ENCODE data around the gene ACTR2.
"Not testable (repeated sequence)": the region's sequence is repeated elsewhere in the genome, so short reads cannot be mapped to it uniquely, and the experiment has no call there.

The ACTR2 gene

GRCh38 chr2:65314801-65315441 is 87.3 kb downstream of the ACTR2 start:
- DNase-seq: no peak

DNA sequence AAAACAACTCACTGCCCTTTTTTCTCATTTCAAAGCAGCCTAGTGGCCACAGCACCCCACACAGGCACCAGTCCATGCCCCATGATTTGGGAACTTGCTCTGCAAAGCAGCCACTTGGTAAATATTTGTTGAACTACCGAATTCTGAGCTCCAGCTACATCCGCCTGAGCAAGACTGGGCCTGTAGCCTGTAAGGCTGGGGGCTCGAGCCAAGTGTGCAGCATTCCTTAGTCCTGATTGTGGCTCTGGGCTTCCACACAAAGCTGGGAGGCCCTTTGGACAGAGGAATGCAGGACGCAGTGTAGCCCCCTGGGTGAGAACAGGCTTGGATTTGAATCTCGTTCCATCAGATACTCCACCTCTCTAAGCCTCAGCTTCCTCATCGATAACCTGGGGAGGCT is 88.4 kb downstream of the ACTR2 start:
- DNase-seq: no peak

DNA sequence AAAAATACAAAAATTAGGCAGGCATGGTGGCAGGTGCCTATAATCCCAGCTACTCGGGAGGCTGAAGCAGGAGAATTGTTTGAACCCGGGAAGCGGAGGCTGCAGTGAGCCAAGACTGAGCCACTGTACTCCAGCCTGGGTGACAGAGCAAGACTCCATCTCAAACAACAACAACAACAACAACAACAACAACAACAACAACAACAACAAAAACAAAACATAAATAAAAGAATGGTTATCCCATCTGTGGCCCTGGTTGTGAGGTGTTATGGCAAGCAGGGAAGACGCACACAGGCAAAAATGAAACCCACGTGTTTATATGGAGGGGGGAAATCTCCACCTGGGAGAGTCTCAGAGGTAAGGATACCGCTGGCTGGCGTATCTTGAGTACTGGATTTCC is 89.7 kb downstream of the ACTR2 start:
- DNase-seq: not testable (repeated sequence)

DNA sequence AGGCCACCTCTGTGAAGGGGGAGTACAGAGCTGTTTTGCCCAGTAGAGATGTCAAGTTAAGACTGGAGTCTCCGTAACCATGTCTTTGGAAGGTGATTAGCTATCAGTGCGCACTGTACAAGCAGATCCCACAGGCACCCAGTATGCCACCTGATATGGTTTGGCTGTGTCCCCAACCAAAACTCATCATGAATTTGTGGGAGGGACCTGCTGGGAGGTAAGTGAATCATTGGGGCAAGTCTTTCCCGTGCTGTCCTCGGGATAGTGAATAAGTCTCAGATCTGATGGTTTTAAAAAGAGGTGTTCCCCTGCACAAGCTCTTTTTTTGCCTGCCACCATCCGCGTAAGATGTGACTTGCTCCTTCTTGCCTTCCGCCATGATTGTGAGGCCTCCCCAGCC is 90.2 kb downstream of the ACTR2 start:
- no peak for DNase-seq

GRCh38 chr2:65319072-65319673 is 91.5 kb downstream of the ACTR2 start:
- no peak for DNase-seq

DNA sequence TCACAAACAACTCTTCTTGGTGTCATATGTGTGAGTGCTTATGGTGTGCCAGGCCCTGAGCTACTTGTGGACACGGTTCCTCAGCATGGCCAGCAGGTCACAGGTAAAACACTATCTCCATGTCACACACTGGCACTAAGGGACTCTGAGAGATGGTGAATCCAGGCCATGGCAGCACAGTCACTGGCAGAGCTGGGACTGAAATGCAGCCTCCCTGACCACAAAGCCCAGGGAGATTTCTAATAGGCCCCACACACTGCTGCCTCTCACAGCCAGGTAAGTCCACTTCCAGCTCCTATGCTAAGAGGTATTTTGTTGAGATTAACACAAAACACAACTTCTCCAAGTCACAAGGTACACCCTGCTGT is 92.0 kb downstream of the ACTR2 start:
- no peak for DNase-seq

DNA sequence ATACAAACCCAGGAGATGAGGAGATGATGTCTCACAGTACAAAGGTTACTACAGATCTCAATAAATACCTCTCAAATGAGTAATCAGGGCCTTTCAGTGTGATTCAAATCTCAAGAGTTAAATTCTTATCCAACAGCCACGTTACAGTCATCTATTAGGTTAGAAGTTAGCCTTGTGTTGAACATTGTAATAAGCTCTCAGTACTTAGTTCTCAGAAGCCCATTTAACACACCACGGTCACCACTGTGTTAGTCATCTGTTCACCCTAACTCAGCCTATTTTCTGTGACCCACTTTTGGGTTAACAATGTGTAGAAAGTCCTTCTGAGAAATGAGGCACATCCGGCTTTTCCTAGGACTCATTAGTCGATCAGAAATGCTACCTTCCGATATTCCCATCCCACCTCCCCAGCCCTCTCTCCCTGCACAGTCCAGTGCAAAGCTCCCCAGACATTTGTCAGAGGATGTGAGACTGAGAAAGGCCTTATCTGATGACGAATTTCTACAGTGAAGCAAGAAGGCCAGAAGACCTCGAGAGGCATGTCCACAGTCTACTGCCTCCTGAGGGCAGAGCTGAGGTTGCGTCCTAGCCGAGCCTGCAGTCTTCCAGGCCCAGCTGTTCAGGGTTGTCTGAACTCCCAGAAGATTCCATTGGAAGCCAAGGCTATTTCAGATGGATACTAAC is 92.6 kb downstream of the ACTR2 start:
- DNase-seq: no peak
